HUES6 (cell line): ENCODE data around the gene SDC3.

Source experiments
- H3K27ac ChIP-seq: 2 replicates; pipeline ENCODE4 v1.7.0; 2013; ENCODE audit warnings: low read depth, mild to moderate bottlenecking, low read length, inconsistent platforms
- H3K27me3 ChIP-seq: 2 replicates; pipeline ENCODE4 v1.6.1; 2013; ENCODE audit warnings: low read length; ENCODE audit not compliant: control insufficient read depth, insufficient read depth
- H3K36me3 ChIP-seq: 2 replicates; pipeline ENCODE4 v1.6.1; 2013; ENCODE audit warnings: low read length; ENCODE audit not compliant: control insufficient read depth, insufficient read depth
- H3K4me1 ChIP-seq: 2 replicates; pipeline ENCODE4 v1.6.1; 2013; ENCODE audit warnings: low read length; ENCODE audit not compliant: control insufficient read depth, insufficient read depth
- H3K4me3 ChIP-seq: 2 replicates; pipeline ENCODE4 v1.5.1; 2013; ENCODE audit warnings: low read depth, low read length
- H3K9ac ChIP-seq: one replicate; pipeline ENCODE4 v1.6.1; 2013; ENCODE audit warnings: mild to moderate bottlenecking, low read length
- H3K9me3 ChIP-seq: 2 replicates; pipeline ENCODE4 v1.6.1; 2013; ENCODE audit warnings: low read depth, low read length; ENCODE audit not compliant: control insufficient read depth, insufficient read depth

Gene SDC3

GRCh38 chr1:30879940-30880677 is 28.4 kb downstream of the SDC3 start:
- H3K4me3 ChIP-seq, result no peak overlapping the region

GRCh38 chr1:30879126-30879786 is 29.3 kb downstream of the SDC3 start:
- Histone ChIP-seq H3K4me3 (no peak overlapping the region), H3K4me1 (peaks cover 18% of the 10 kb centered on the region), H3K9me3 (no peaks in the 10 kb centered on the region; the same call in 1 of the 2 replicates), H3K27me3 (no peaks in the 10 kb centered on the region), H3K9ac (no peak overlapping the region), H3K27ac (no peak overlapping the region), H3K36me3 (0 out of 2 replicates have a peak, but pooled peaks cover 5% of the 10 kb centered on the region)

More at GRCh38 chr1:30879940-30880677, 28.4 kb downstream of the SDC3 start:
- no peak overlapping the region for H3K9ac ChIP-seq
- H3K27me3 ChIP-seq, result no peaks in the 10 kb centered on the region
- H3K27ac ChIP-seq, result no peak overlapping the region
- peaks cover 18% of the 10 kb centered on the region for H3K4me1 ChIP-seq
- H3K9me3 ChIP-seq, result no peaks in the 10 kb centered on the region
- no peaks in the 10 kb centered on the region for H3K36me3 ChIP-seq

GRCh38 chr1:30878559-30878958 is 30.0 kb downstream of the SDC3 start:
- Histone ChIP-seq H3K4me1 (peaks cover 18% of the 10 kb centered on the region), H3K9me3 (peaks cover 2% of the 10 kb centered on the region; the same call in 1 of the 2 replicates), H3K27ac (no peak overlapping the region), H3K9ac (no peak overlapping the region), H3K36me3 (peaks cover 11% of the 10 kb centered on the region; the same call in 1 of the 2 replicates), H3K27me3 (no peaks in the 10 kb centered on the region), H3K4me3 (no peak overlapping the region)

GRCh38 chr1:30878016-30878415 is 30.5 kb downstream of the SDC3 start:
- no peak overlapping the region for H3K4me3 ChIP-seq
- H3K9me3 ChIP-seq, result peaks cover 8% of the 10 kb centered on the region; the same call in 1 of the 2 replicates
- no peak overlapping the region for H3K27ac ChIP-seq
- peaks cover 18% of the 10 kb centered on the region for H3K4me1 ChIP-seq
- no peaks in the 10 kb centered on the region for H3K27me3 ChIP-seq
- H3K9ac ChIP-seq, result no peak overlapping the region
- peaks cover 16% of the 10 kb centered on the region for H3K36me3 ChIP-seq

- H3K9me3 ChIP-seq, result peaks cover 14% of the 10 kb centered on the region; the same call in 1 of the 2 replicates
- peaks cover 23% of the 10 kb centered on the region for H3K36me3 ChIP-seq
- H3K4me1 ChIP-seq, result peaks cover 18% of the 10 kb centered on the region
- no peak overlapping the region for H3K27ac ChIP-seq
- no peak overlapping the region for H3K4me3 ChIP-seq
- H3K27me3 ChIP-seq, result no peaks in the 10 kb centered on the region
- H3K9ac ChIP-seq, result no peak overlapping the region
Observed at GRCh38 chr1:30877205-30877912, 31.2 kb downstream of the SDC3 start.

GRCh38 chr1:30876451-30877204 is 31.9 kb downstream of the SDC3 start:
- peaks cover 29% of the 10 kb centered on the region for H3K36me3 ChIP-seq
- no peak overlapping the region for H3K4me3 ChIP-seq
- peaks cover 18% of the 10 kb centered on the region for H3K4me1 ChIP-seq
- H3K9me3 ChIP-seq, result peaks cover 20% of the 10 kb centered on the region; the same call in 1 of the 2 replicates
- no peak overlapping the region for H3K9ac ChIP-seq
- no peak overlapping the region for H3K27ac ChIP-seq
- no peaks in the 10 kb centered on the region for H3K27me3 ChIP-seq

- H3K27me3 ChIP-seq, result no peaks in the 10 kb centered on the region
- no peak overlapping the region for H3K4me3 ChIP-seq
- H3K9ac ChIP-seq, result no peak overlapping the region
- H3K4me1 ChIP-seq, result peaks cover 21% of the 10 kb centered on the region
- peaks cover 20% of the 10 kb centered on the region; the same call in 1 of the 2 replicates for H3K9me3 ChIP-seq
- H3K27ac ChIP-seq, result no peak overlapping the region
- peaks cover 29% of the 10 kb centered on the region for H3K36me3 ChIP-seq
Observed at GRCh38 chr1:30875916-30876315, 32.6 kb downstream of the SDC3 start.

- Histone ChIP-seq H3K4me3 (no peak overlapping the region), H3K27ac (no peak overlapping the region), H3K9ac (no peak overlapping the region), H3K27me3 (no peaks in the 10 kb centered on the region), H3K4me1 (peaks cover 15% of the 10 kb centered on the region), H3K9me3 (peaks cover 20% of the 10 kb centered on the region; the same call in 1 of the 2 replicates), H3K36me3 (peaks cover 29% of the 10 kb centered on the region)
Observed at GRCh38 chr1:30875197-30875596, 33.4 kb downstream of the SDC3 start.

- H3K4me1 ChIP-seq, result peaks cover 15% of the 10 kb centered on the region
- no peak overlapping the region for H3K9ac ChIP-seq
- no peak overlapping the region for H3K27ac ChIP-seq
- peaks cover 29% of the 10 kb centered on the region for H3K36me3 ChIP-seq
- peaks cover 20% of the 10 kb centered on the region; the same call in 1 of the 2 replicates for H3K9me3 ChIP-seq
- no peak overlapping the region for H3K4me3 ChIP-seq
- H3K27me3 ChIP-seq, result no peaks in the 10 kb centered on the region
Observed at GRCh38 chr1:30874176-30874575, 34.4 kb downstream of the SDC3 start.

- Histone ChIP-seq H3K36me3 (peaks cover 29% of the 10 kb centered on the region), H3K9ac (no peak overlapping the region), H3K27me3 (no peaks in the 10 kb centered on the region), H3K4me3 (no peak overlapping the region), H3K27ac (no peak overlapping the region), H3K4me1 (peaks cover 14% of the 10 kb centered on the region), H3K9me3 (peaks cover 20% of the 10 kb centered on the region; the same call in 1 of the 2 replicates)
Observed at GRCh38 chr1:30872948-30873263, 35.7 kb downstream of the SDC3 start.
